ENCODE measurements around the gene KRT85. TPM values are rescaled to one million over a fixed set of nuclear protein-coding genes. Genes with fewer than 3 reads are reported as not detected.
"Not testable (repeated sequence)": the region's sequence is repeated elsewhere in the genome, so short reads cannot be mapped to it uniquely, and the experiment has no call there.

Gene KRT85
- polyA plus RNA-seq, 4 donors, result 0.12 TPM; not detected in 3

DNA sequence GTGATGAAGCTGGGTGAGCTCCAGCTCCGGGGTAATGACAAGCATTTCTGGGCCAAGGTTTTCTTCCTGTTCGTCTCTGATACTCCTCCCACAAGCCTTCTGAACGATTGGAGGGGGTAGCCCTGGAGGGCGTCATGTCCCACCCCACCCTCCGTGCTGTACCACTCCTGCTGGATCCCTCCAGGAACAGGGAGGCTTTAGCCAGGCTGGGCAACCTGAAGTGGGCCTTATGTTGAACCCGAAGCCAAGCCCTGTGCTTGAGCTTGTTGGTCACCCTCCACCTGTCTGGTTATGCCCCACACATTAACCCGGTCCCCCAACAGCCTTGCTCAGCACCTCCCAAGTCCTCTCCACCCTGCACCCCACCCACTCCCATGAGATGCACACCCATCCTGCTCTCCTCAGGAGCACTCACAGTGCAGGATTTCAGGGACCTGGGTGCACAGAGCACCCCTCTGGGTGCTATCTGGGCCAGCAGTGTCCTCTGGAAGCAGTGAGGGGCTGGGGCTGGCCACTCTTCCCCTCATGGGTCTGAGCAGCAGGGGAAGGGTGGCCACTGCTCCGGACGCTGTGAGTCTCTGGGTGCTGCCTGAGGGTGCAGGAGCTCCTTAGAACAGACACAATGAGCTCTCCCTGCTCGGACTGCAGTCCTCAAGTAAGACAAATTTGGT, 39.3 kb downstream of the KRT85 start:
- no peak for DNase-seq (ENCODE audit: low read depth in 4 of 4, low spot score in 3 of 4)

DNA sequence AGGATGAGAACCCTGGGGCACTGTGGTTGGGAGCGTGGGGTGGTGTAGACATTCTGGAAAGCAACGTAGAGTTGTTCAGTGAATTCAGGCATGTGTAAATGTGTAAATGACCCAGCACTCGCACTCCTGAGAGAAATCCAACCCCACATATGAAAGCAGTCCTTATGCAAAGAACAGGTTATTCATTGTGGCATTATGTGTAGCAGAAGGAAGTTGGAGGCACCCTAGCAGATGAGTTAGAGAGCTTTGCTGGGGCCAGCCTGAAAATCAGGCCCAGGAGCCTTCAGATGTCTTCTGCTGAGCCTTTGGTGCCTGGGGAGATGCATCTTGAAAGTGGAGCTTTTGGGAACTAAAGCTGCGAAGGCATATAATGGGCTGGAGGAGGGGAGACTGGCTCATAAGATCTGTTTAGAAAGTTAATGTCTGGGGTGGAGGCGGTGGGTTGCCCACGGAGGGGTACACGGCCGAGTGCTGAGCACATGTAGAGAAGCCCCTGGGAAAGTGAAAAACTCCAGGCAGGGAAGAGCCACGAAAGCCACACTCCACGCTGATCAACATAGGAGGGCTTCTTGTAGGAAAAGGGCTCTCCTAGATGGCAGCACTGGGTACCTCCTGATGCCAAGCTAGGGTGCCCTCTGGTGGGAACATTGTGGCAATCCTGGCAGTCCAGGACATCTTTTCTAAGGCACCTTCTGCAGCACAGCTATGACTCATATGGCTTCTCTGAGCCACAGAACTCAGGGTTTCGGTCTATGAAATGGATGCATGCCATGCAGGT, 40.0 kb downstream of the KRT85 start:
- DNase-seq (ENCODE audit: low read depth in 4 of 4, low spot score in 3 of 4), result peak; percentile 48 to 58 (median 52)

DNA sequence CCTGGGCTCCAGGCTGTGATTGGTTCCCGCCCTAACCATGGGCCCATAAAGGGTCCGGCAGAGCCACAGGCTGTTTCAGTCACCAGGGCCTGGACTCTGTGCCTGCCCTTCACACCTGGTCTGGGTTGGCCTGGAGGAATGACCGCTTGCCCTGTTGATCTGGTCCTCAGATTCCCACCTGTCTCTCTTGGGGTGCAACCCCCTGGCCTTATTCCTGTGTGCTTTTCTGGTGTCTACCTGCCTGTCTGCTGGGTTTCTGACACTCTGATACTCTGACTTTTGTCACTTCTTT, 43.2 kb downstream of the KRT85 start:
- no peak for DNase-seq (ENCODE audit: low read depth in 4 of 4, low spot score in 3 of 4)

DNA sequence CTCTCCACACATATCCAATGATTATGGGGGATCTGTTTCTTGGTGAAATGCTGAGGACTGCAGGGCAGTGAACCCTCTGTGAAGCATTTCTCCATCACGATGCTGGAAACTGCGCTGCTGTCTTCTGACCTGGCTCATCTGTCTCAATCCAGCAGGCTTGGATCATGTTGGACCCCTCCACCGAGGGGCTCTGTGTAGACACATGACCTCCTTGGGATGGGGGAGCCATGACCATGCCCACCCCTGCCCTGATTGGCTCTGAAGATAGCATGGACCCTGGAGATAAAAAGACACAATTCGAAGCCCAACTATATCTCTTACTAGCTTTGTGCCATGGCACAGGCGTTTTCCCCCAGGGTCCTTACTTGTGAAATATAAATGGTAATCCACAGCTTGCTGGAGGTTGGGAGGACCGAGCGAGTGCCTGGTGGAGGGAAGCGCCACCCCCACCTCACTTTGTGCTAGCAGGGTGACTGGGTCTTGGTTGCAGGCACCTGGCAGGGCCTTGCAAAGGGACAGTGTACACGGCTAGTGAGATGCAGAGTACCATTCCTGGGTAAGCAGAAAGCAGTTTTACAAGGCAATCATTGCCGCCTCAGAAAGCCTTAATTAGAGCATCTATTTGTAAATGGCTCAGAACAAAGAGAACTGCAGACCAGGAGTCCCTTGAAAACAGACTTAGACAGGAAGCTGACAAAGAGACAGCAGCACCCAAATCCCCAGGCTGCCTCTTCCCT, 43.7 kb downstream of the KRT85 start:
- no peak for DNase-seq (ENCODE audit: low read depth in 4 of 4, low spot score in 3 of 4)

DNA sequence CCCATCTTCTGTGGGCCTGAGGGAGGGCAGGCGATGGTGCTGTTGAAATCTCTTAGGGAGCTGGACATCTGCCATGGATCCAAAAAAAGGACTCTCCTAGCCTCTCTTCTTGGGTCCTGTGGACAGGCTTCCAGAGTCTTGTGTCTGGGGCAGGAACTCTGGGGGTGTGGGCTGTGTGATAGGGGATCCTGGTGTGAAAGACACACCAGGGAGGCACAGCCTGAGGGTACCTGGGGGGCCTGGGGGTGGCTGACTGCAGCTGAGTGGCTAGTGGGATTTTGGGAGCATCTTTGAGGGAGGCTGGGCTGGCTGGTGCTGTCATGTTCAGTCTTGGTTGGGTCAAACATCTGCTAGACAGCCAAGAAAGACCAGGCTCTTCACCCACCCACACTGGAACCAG, 44.3 kb downstream of the KRT85 start:
- DNase-seq (ENCODE audit: low read depth in 4 of 4, low spot score in 3 of 4), result no peak

DNA sequence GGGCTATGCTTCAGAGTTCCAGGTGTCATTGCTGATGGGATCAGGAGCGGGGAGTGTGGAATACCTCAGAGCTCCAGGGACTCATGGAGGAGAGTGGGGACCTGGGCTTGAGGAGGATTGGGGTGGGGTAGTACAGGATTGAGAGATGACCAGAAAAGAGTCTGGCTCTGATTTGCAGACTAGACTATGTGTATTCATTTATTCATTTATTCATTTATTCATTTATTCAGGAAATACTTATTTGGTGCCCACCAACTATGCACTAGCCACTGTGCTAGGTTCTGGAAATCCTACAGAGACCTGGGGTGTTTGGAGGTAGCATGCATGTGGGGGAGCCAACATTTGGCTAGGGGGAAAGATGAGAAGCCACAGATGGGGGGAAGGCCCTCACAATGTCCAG, 45.2 kb downstream of the KRT85 start:
- no peak for DNase-seq (ENCODE audit: low read depth in 4 of 4, low spot score in 3 of 4)

DNA sequence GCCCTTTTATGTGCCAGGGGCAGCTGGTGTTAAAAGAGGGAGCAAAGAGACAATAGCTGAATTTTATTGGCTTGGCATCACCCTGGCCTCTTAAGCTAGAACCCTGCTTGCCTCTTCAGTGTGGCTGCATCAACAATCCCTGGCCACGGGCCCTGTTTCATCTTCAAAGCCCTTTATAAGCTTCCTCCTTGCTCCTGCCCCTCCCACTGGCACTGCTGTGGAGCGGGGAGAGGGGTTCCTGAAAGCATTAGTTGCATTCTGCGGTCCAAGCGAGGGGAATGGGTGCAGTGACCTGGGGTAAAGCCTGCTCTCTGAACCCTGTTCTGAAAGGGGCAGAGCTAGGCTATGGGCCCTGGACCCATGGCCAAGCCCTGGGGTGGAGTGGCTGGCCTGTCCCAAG, 45.9 kb downstream of the KRT85 start:
- DNase-seq (ENCODE audit: low read depth in 4 of 4, low spot score in 3 of 4), result no peak

DNA sequence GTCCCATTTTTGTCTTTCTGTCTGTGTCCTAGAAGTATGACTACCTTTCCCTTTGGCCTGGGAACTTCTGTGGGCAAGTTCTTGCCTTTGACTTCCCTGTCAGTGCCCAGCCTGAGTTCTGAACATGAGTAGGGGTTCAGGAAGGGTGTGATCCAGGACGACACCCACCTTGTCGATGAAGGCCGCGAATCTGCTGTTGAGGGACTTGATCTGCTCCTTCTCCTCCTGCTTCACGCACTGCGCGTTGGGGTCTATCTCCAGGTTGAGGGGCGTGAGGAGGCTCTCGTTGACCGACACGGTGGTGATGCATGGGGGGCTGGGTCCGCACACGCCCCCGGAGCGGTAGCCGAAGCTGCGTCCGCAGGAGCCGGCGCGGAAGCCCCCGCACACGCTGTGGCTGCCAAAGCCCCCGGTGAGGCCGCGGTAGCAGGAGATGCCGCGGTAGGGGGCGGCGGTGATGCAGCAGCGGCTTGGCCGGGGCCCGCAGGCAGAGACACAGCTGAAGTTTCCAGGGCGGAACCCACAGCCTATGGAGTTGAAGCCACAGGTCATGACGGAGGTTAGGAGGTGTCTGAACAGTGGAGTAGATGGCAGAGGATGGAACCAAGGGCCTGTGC, 46.4 kb downstream of the KRT85 start, which contains the start of gene KRT83:
Gene KRT83, minus strand, starts transcription at position 615 of the 617 bp plus-strand sequence. Its CDS starts 63 bp downstream, at position 552.
- DNase-seq (ENCODE audit: low read depth in 4 of 4, low spot score in 3 of 4), result no peak

DNA sequence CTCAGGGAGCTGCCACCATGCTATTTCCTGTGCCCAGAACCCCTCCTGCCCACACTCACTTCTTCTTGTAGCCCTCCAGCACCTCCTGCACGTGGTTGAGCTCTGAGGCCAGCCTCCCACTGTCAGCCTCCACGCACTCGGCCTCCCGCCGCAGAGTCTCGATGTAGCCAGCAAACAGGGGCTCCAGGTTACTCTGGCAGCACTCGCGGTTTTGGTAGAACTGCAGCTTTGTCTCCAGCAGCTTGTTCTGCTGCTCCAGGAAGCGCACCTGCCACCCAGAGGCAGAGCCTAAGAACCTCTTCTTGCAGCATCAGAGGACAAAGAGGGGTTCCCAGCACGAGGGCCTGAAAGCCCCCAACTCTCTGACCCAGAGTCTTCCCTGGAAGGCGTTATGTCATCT, 48.2 kb downstream of the KRT85 start:
- DNase-seq (ENCODE audit: low read depth in 4 of 4, low spot score in 3 of 4), result no peak

DNA sequence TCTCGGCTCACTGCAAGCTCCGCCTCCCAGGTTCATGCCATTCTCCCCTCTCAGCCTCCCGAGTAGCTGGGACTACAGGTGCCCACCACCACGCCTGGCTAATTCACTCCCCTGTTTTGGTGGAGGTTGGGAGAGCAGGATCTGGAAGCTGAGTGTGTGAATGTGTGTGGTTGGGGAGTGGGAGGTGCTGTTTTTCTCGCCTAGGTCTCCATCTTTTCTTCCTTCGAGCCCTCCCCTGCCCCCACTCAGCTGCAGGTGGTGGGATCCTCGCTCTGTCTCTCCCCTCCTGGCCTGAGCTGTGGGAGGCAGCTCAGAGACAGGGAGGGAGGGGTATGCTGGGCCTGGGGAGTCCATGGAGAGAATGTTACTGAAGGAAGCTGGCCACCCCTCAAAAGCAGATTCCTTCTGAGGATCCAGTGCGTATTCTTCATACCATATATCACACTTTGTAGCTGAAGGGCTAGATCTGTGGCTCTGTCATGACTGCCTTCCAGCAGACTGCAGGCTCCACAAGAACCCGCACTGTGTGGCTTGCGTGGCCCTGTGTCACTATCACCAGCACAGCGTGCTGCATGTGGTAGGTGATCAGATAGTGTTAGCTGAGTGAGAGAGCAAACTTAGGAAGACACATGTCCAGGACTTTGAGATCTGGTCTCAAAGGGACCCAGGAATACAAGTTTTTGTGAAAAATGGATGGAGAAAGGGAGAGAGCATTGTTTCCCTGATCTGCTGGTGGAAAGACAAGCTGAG, 48.9 kb downstream of the KRT85 start:
- no peak for DNase-seq (ENCODE audit: low read depth in 4 of 4, low spot score in 3 of 4)

DNA sequence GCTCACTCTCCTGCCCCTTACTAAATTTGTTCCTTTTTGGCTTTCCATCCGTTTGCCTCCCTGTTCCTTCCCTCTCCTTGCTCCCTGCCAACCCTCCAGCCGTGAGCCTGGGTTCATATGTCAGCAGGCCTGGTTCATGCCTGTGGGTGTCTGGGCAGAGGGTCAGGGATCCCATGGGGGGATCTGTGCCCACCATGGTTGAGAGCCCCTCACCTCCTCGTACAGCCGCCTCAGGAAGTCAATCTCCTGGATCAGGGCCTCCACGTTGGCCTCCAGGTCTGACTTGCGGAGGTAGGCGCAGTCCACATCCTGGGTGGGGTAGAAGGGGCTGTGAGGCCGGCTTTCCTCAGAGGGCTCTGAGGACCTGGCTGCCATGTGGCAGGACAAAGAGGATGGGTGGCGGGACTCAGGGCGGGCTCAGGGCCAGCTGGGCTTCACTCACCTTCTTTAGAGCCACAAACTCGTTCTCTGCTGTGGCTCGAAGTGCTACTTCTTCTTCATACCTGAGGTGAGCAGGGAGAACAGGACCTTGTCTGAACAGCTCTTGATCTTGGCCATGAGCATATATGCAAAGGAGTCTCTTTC, 49.7 kb downstream of the KRT85 start:
- DNase-seq (ENCODE audit: low read depth in 4 of 4, low spot score in 3 of 4), result no peak

DNA sequence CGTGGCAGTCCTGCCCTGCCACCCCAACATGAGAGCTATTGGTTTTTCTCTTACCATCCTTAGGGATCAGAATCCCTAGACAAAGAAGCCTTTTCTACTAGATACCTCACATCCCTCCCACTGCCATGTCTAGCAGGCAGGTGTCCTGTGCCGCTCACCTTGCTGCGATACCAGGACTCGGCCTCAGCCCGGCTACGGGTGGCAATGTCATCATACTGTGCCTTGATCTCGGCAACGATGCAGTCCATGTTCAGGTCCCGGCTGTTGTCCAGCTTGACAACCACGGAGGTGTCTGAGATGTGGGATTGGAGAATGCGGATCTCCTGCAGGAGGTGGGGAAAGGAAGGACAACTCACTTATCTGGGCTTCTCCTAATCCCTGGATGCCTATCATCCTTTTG, 50.6 kb downstream of the KRT85 start:
- no peak for DNase-seq (ENCODE audit: low read depth in 4 of 4, low spot score in 3 of 4)

DNA sequence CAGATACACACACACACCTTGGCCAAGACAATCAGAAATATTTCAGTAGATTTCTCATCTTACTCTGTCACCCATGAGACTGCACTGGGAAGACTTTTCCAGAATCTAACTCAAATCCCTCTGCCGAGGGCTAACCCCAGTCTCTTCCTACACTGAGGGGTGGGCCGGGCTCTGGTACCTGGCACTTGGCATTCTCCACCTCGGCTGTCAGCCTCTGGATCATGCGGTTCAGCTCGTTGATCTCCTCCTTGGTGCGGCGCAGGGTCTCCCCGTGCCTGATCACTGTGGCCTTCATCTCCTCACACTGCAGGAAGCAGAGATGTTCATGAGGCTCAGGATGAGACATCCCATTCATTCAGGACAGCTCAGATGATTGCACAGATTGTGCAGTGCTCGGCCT, 51.0 kb downstream of the KRT85 start:
- no peak for DNase-seq (ENCODE audit: low read depth in 4 of 4, low spot score in 3 of 4)

DNA sequence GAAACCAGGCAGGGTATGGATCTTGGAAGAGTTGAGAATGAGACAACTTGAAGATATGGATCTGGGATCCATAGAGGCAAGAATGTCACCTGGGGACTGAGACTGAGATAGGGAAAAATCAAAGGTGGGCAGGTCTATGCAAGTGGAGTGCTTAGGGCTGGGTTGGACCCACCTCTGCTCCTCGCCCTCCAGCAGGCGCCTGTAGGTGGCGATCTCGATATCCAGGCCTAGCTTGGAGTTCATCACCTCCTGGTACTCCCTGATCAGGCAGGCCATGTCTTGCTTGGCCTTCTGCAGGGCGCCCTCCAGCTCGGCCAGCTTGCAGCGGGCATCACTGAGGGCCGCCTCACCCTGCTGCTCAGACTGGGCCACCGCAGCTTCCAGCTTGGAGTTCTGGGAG, 51.6 kb downstream of the KRT85 start:
- not testable (repeated sequence) for DNase-seq (ENCODE audit: low read depth in 4 of 4, low spot score in 3 of 4)

DNA sequence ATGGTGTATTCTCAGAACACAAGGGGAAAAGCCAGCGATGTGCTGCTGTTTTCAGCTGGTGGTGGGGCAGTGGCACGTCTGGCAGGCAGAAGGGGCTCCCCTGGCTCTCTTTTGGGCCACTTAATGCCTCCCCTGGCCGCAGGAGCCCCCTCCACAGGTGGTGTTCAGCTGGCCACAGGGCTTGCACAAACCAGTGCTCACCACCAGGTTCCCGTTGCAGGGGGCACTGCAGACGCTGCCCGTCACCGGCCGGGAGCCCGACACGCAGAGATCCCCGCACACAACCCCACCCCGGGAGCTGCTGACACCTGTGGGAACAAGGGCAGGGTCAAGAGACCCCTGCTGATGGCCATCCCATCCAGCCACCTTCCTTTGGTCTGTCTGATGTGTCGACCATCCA, 52.8 kb downstream of the KRT85 start:
- DNase-seq (ENCODE audit: low read depth in 4 of 4, low spot score in 3 of 4), result no peak

DNA sequence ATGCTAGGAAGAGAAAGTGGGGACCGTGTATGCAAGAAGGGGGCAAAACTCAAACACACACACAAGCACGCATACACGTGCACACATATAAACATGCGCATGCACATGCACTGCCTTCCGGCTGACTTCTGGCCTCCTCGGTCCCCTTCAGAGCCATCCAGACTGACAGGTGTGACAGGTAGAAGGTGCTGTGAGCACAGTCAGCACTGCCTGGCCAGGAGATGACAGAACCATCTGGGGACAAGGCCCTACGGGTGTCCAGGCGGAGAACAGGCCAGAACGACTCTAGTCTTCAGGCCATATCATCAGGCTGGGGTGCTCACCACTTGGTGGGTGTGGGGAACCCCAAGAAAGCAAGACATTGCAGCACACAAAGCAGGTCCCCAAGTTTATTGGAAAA, 53.4 kb downstream of the KRT85 start:
- no peak for DNase-seq (ENCODE audit: low read depth in 4 of 4, low spot score in 3 of 4)

DNA sequence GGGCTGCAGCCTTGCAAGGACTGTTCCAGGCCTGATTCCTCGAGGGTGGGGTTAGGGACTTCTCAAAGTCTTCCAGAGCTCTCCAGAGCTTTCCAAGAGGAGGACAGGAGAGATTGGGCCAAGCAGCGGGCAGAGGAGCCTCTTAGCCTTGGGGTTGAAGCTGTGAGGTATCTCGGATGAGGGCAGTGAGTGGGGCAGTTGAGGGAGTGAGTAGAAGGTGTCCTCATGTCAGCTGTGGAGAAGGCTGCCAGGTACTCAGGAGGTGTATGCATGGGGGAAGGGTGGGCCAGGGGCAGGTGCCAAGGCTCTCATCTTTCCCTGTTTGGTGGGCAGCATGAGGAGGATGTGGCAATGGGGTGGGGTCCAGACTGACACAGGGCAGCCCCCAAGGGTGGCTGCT, 53.8 kb downstream of the KRT85 start:
- DNase-seq (ENCODE audit: low read depth in 4 of 4, low spot score in 3 of 4), result no peak

DNA sequence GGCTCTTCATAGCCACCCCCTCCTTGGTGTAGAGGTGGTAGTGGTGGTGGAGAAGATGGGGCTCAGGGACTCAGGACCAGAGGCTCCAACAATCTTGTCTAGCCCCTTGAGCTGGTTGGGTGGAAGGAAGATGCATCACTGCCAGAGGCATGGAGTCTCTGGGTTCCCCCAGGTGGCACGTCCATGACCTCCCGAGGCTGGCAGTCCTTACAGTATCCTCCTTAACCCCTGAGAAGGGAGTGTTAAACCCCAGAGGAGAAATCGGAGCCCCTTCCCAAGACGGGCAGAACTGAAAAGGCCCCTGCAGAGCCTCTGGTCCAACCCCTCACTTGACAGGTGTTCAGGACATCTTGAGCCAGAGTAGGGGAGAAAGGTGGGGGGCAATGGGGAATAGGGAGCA, 55.2 kb downstream of the KRT85 start:
- DNase-seq (ENCODE audit: low read depth in 4 of 4, low spot score in 3 of 4), result no peak

DNA sequence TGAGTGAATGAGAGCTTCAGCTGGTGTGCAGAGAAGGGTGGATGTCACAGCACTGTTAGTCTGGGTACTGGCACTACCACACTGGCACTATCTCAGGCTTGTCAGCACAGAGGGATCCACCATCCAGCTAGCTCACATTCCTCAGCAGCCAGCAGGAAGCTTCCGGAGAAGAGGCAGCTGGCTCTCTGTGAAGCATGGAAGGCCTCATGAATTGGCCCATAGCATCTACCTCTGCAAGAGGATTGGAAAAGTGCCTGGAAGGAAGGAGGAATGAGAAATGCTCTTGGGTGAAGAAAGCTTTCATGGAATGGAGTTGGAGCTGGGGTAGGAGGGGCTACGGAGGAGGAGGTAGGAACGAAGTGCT, 56.0 kb downstream of the KRT85 start:
- DNase-seq (ENCODE audit: low read depth in 4 of 4, low spot score in 3 of 4), result no peak

DNA sequence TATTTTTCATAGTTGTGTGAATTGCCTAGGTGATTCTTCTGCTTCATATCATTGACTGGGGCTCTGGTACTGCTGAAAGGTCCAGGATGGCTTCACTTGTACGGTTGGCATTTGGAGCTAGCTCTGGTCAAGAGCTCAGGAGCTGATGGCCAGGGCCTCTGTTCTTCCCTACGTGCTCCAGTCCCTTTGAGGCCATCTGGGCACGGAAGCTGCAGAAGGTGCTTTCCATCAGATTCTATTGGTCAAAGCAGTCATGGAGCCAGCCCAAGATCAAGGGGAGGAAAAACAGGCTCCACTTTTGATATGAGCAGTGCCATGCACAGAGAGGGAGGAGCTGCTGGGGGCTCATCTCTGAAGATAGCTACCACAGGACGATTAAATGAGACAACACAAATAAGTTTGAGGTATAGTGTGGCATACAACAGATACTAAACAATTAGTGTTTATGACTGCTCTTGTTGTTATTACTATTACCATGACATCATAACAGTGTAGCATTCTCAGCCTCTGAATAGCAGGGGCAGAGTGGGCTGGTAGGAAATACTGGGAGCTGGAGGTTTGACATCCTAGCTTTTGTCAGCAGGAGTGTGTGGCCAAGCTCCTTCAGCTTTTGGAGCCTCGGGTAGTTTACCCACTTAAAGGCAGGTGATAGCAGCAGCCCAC, 56.5 kb downstream of the KRT85 start:
- no peak for DNase-seq (ENCODE audit: low read depth in 4 of 4, low spot score in 3 of 4)
